ENCODE data around the gene TMEFF2. TPM values are rescaled to one million over a fixed set of nuclear protein-coding genes. Genes with fewer than 3 reads are reported as not detected.

The TMEFF2 gene
- total RNA-seq, 2 donors from 2014 or later, result 0.09 TPM; not detected in 1

- no peak for TF ChIP-seq CTCF (conservative IDR thresholded peaks at IDR 0.05)
- H3K36me3 Mint-ChIP-seq (ENCODE audit: low read depth), result no peaks in the 10 kb centered on the region
- no peak overlapping the region for H3K27ac ChIP-seq (ENCODE audit: low read depth, low read length)
- H3K27ac Mint-ChIP-seq, result no peak overlapping the region
- no peak overlapping the region for H3K4me3 Mint-ChIP-seq
- no CpG with 5 or more reads among the region's 1 CpG for WGBS, 2 experiments (ENCODE audit: insufficient coverage in 1 of 2, insufficient read length in 1 of 2)
- H3K27me3 Mint-ChIP-seq (ENCODE audit: insufficient read depth), result no peaks in the 10 kb centered on the region
- DNase-seq, result no peak
- no peaks in the 10 kb centered on the region for H3K27me3 ChIP-seq (ENCODE audit: control insufficient read depth, insufficient read depth, low read length, poor library complexity, severe bottlenecking)
- no peak overlapping the region for H3K9ac ChIP-seq (ENCODE audit: extremely low read depth, low read length, poor library complexity, severe bottlenecking)
- H3K4me1 Mint-ChIP-seq, result peaks cover 3% of the 10 kb centered on the region
- H3K4me3 ChIP-seq (ENCODE audit: low read length), result no peak overlapping the region
- H3K4me1 ChIP-seq (ENCODE audit: control insufficient read depth, insufficient read depth, low read length), result no peaks in the 10 kb centered on the region
- H3K9me3 Mint-ChIP-seq, result no peaks in the 10 kb centered on the region
- H3K36me3 ChIP-seq (ENCODE audit: control insufficient read depth, insufficient read depth, low read length), result no peaks in the 10 kb centered on the region
- no peaks in the 10 kb centered on the region for H3K9me3 ChIP-seq (ENCODE audit: control insufficient read depth, low read length)
These were observed 242.9 kb downstream of the TMEFF2 start for GRCh38 chr2:191951832-191952231.

- Mint-ChIP-seq H3K4me3 (no peak overlapping the region), H3K36me3 (ENCODE audit: low read depth) (no peaks in the 10 kb centered on the region), H3K4me1 (peaks cover 8% of the 10 kb centered on the region), H3K27ac (no peak overlapping the region), H3K27me3 (ENCODE audit: insufficient read depth) (no peaks in the 10 kb centered on the region), H3K9me3 (no peaks in the 10 kb centered on the region)
- no peak for TF ChIP-seq CTCF (conservative IDR thresholded peaks at IDR 0.05)
- Histone ChIP-seq H3K27ac (ENCODE audit: low read depth, low read length) (no peak overlapping the region), H3K9ac (ENCODE audit: extremely low read depth, low read length, poor library complexity, severe bottlenecking) (no peak overlapping the region), H3K36me3 (ENCODE audit: control insufficient read depth, insufficient read depth, low read length) (no peaks in the 10 kb centered on the region), H3K4me3 (ENCODE audit: low read length) (no peak overlapping the region), H3K4me1 (ENCODE audit: control insufficient read depth, insufficient read depth, low read length) (no peaks in the 10 kb centered on the region), H3K9me3 (ENCODE audit: control insufficient read depth, low read length) (no peaks in the 10 kb centered on the region), H3K27me3 (ENCODE audit: control insufficient read depth, insufficient read depth, low read length, poor library complexity, severe bottlenecking) (no peaks in the 10 kb centered on the region)
- DNase-seq, result no peak
- 87 to 100% methylated on average over 1 of the region's 1 CpG for whole genome bisulfite sequencing, 2 experiments (ENCODE audit: insufficient coverage in 1 of 2, insufficient read length in 1 of 2)
These were observed 243.4 kb downstream of the TMEFF2 start for GRCh38 chr2:191951376-191951775.

GRCh38 chr2:191950132-191950874 lies 244.4 kb downstream of the TMEFF2 start:
- Mint-ChIP-seq H3K9me3 (no peaks in the 10 kb centered on the region), H3K4me3 (no peak overlapping the region), H3K27me3 (ENCODE audit: insufficient read depth) (no peaks in the 10 kb centered on the region), H3K36me3 (ENCODE audit: low read depth) (no peaks in the 10 kb centered on the region), H3K4me1 (peaks cover 9% of the 10 kb centered on the region), H3K27ac (no peak overlapping the region)
- Histone ChIP-seq H3K4me3 (ENCODE audit: low read length) (no peak overlapping the region), H3K9ac (ENCODE audit: extremely low read depth, low read length, poor library complexity, severe bottlenecking) (no peak overlapping the region), H3K27me3 (ENCODE audit: control insufficient read depth, insufficient read depth, low read length, poor library complexity, severe bottlenecking) (no peaks in the 10 kb centered on the region), H3K9me3 (ENCODE audit: control insufficient read depth, low read length) (no peaks in the 10 kb centered on the region), H3K4me1 (ENCODE audit: control insufficient read depth, insufficient read depth, low read length) (no peaks in the 10 kb centered on the region), H3K36me3 (ENCODE audit: control insufficient read depth, insufficient read depth, low read length) (no peaks in the 10 kb centered on the region), H3K27ac (ENCODE audit: low read depth, low read length) (no peak overlapping the region)
- no peak for TF ChIP-seq CTCF (conservative IDR thresholded peaks at IDR 0.05)
- 94% methylated on average over 3 of the region's 3 CpGs; no CpG with 5 or more reads in 1 of the 2 experiments for WGBS, 2 experiments (ENCODE audit: insufficient coverage in 1 of 2, insufficient read length in 1 of 2)
- DNase-seq, result no peak
